ENCODE results near the gene TRIP10. TPM values are rescaled to one million over a fixed set of nuclear protein-coding genes. Genes with fewer than 3 reads are reported as not detected.

The TRIP10 gene
- polyA plus RNA-seq, 1 donor (not counting 4 experiments of a cell fraction or from before 2014, with no cell fraction given): 34.8 TPM

DNA sequence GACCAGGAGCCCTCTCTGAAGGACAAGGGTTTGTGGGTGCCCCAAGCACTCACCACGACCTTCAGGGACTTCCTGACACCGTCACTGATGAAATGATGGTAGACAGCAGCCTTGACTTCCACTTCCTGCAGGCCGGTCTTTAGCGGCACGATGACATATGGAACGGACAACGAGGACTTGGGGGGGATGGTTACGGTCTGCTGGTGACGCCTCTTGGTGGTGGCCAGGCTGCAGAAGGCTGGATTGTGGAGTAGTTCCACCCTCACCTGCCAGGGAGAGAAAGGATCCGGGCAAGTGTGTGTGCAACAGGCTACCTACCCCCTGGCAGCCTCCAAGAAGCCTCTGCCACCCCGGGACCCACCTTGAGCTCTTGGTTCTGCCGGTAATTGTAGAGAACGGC is 42.2 kb upstream of the TRIP10 start:
- Histone ChIP-seq H3K4me1 (ENCODE audit: control insufficient read depth, extremely low read depth, insufficient read depth, low read length) (no peaks in the 10 kb centered on the region), H3K9me3 (ENCODE audit: control insufficient read depth, low read depth, low read length) (no peaks in the 10 kb centered on the region), H3K36me3 (ENCODE audit: control insufficient read depth in 2 of 2, extremely low read depth in 1 of 2, insufficient read depth in 2 of 2, low read length in 2 of 2) (no peaks in the 10 kb centered on the region), H3K9ac (ENCODE audit: control insufficient read depth, extremely low read depth, insufficient read depth, low read length) (no peak overlapping the region), H3K4me2 (ENCODE audit: control insufficient read depth, extremely low read depth, insufficient read depth, low read depth, low read length) (no peak overlapping the region), H3K9me1 (ENCODE audit: control insufficient read depth, extremely low read depth, insufficient read depth, low read length) (no peaks in the 10 kb centered on the region), H4K20me1 (ENCODE audit: control insufficient read depth, extremely low read depth, insufficient read depth, low read length) (no peaks in the 10 kb centered on the region), H3K79me2 (ENCODE audit: control insufficient read depth, insufficient read depth, low read length) (no peaks in the 10 kb centered on the region), H2AFZ (ENCODE audit: control insufficient read depth, low read length) (no peak overlapping the region), H3K4me3 (ENCODE audit: control insufficient read depth in 2 of 3, extremely low read depth in 1 of 3, insufficient read depth in 2 of 3, low read depth in 1 of 3, low read length in 3 of 3) (no peak overlapping the region), H3K27me3 (ENCODE audit: control insufficient read depth, extremely low read depth, insufficient read depth, low read length) (no peaks in the 10 kb centered on the region), H3K27ac (ENCODE audit: control insufficient read depth, insufficient read depth, low read length) (no peak overlapping the region)
- dilution Hi-C loops (cut with MboI; ENCODE audit: extremely low pct_ligation_motif_present, low sequenced_read_pairs): no loop called here
- DNase-seq (ENCODE audit: low read depth, low spot score): no peak
- TF ChIP-seq, protein P1, sequence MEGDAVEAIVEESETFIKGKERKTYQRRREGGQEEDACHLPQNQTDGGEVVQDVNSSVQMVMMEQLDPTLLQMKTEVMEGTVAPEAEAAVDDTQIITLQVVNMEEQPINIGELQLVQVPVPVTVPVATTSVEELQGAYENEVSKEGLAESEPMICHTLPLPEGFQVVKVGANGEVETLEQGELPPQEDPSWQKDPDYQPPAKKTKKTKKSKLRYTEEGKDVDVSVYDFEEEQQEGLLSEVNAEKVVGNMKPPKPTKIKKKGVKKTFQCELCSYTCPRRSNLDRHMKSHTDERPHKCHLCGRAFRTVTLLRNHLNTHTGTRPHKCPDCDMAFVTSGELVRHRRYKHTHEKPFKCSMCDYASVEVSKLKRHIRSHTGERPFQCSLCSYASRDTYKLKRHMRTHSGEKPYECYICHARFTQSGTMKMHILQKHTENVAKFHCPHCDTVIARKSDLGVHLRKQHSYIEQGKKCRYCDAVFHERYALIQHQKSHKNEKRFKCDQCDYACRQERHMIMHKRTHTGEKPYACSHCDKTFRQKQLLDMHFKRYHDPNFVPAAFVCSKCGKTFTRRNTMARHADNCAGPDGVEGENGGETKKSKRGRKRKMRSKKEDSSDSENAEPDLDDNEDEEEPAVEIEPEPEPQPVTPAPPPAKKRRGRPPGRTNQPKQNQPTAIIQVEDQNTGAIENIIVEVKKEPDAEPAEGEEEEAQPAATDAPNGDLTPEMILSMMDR (optimal IDR thresholded peaks at IDR 0.05 in 1 of 3, IDR thresholded peaks at IDR 0.05 in 1 of 3, conservative IDR thresholded peaks at IDR 0.05 in 1 of 3; ENCODE audit: extremely low read depth in 1 of 3, insufficient read depth in 2 of 3, low read length in 3 of 3): no peak
- TF ChIP-seq EZH2 (IDR thresholded peaks at IDR 0.05; ENCODE audit: low read length): no peak
- FAIRE-seq: no peak

DNA sequence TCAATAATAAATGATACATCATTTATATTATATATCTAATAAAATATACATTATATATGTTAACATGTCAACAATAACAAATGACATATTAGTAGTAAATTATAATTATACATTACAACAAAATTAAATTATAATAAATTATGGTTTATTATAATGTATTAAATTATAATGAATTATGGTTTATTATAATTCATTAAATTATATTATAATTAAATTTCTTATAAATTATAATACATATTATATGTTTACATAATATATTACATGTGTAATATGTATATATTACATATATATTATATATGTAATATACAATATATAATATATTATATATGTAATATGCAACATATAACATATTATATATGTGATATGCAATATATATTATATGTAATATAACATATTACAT is 39.5 kb upstream of the TRIP10 start:
- Histone ChIP-seq H3K4me2 (ENCODE audit: control insufficient read depth, extremely low read depth, insufficient read depth, low read depth, low read length) (no peak overlapping the region), H3K27ac (ENCODE audit: control insufficient read depth, insufficient read depth, low read length) (no peak overlapping the region), H3K36me3 (ENCODE audit: control insufficient read depth in 2 of 2, extremely low read depth in 1 of 2, insufficient read depth in 2 of 2, low read length in 2 of 2) (no peaks in the 10 kb centered on the region), H3K9me3 (ENCODE audit: control insufficient read depth, low read depth, low read length) (no peaks in the 10 kb centered on the region), H3K27me3 (ENCODE audit: control insufficient read depth, extremely low read depth, insufficient read depth, low read length) (no peaks in the 10 kb centered on the region), H3K4me1 (ENCODE audit: control insufficient read depth, extremely low read depth, insufficient read depth, low read length) (no peaks in the 10 kb centered on the region), H4K20me1 (ENCODE audit: control insufficient read depth, extremely low read depth, insufficient read depth, low read length) (no peaks in the 10 kb centered on the region), H3K79me2 (ENCODE audit: control insufficient read depth, insufficient read depth, low read length) (no peaks in the 10 kb centered on the region), H2AFZ (ENCODE audit: control insufficient read depth, low read length) (no peak overlapping the region), H3K9me1 (ENCODE audit: control insufficient read depth, extremely low read depth, insufficient read depth, low read length) (no peaks in the 10 kb centered on the region), H3K9ac (ENCODE audit: control insufficient read depth, extremely low read depth, insufficient read depth, low read length) (no peak overlapping the region), H3K4me3 (ENCODE audit: control insufficient read depth in 2 of 3, extremely low read depth in 1 of 3, insufficient read depth in 2 of 3, low read depth in 1 of 3, low read length in 3 of 3) (no peak overlapping the region)
- TF ChIP-seq, protein P1 (optimal IDR thresholded peaks at IDR 0.05 in 1 of 3, IDR thresholded peaks at IDR 0.05 in 1 of 3, conservative IDR thresholded peaks at IDR 0.05 in 1 of 3; ENCODE audit: extremely low read depth in 1 of 3, insufficient read depth in 2 of 3, low read length in 3 of 3): no peak
- no peak for TF ChIP-seq EZH2 (IDR thresholded peaks at IDR 0.05; ENCODE audit: low read length)
- dilution Hi-C loops (cut with MboI; ENCODE audit: extremely low pct_ligation_motif_present, low sequenced_read_pairs): no loop called here
- DNase-seq (ENCODE audit: low read depth, low spot score) (no peak), FAIRE-seq (no peak)
